B cell (primary cell): Measurements from ENCODE around the gene RAB8A.

ENCODE experiments used
- EZH2 ChIP-seq: IDR thresholded peaks from 2 replicates; pipeline ENCODE4 v1.6.1; 2012; ENCODE audit warnings: borderline replicate concordance, low read depth, mild to moderate bottlenecking, moderate library complexity, low read length; ENCODE audit not compliant: insufficient read depth, poor library complexity, severe bottlenecking
- TF ChIP-seq, protein P1 (sequence below): fragments of 200-600 bp; IDR thresholded peaks from one replicate; pipeline ENCODE4 v1.8.0; 2022; ENCODE audit warnings: antibody characterized with exemption, mild to moderate bottlenecking

GRCh38 chr19:16068696-16069259 lies 42.9 kb upstream of the RAB8A start:
- no peak for TF ChIP-seq EZH2
- TF ChIP-seq, protein P1, sequence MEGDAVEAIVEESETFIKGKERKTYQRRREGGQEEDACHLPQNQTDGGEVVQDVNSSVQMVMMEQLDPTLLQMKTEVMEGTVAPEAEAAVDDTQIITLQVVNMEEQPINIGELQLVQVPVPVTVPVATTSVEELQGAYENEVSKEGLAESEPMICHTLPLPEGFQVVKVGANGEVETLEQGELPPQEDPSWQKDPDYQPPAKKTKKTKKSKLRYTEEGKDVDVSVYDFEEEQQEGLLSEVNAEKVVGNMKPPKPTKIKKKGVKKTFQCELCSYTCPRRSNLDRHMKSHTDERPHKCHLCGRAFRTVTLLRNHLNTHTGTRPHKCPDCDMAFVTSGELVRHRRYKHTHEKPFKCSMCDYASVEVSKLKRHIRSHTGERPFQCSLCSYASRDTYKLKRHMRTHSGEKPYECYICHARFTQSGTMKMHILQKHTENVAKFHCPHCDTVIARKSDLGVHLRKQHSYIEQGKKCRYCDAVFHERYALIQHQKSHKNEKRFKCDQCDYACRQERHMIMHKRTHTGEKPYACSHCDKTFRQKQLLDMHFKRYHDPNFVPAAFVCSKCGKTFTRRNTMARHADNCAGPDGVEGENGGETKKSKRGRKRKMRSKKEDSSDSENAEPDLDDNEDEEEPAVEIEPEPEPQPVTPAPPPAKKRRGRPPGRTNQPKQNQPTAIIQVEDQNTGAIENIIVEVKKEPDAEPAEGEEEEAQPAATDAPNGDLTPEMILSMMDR = no peak
